HS-5 (cell line): ENCODE results near the gene TNFRSF12A.
"Not testable (repeated sequence)": the region's sequence is repeated elsewhere in the genome, so short reads cannot be mapped to it uniquely, and the experiment has no call there.

Experiments used
- DNase-seq: peaks from one replicate; pipeline ENCODE4 v3.0.0-alpha.2; 2012; ENCODE audit warnings: low read depth

The TNFRSF12A gene

GRCh38 chr16:3065742-3066439, 45.7 kb downstream of the TNFRSF12A start:
- no peak for DNase-seq

GRCh38 chr16:3066440-3066748, 46.2 kb downstream of the TNFRSF12A start:
- no peak for DNase-seq

GRCh38 chr16:3068487-3068886, 48.3 kb downstream of the TNFRSF12A start:
- DNase-seq = no peak

GRCh38 chr16:3069146-3069545, 49.0 kb downstream of the TNFRSF12A start:
- not testable (repeated sequence) for DNase-seq

- DNase-seq = no peak
Measured at GRCh38 chr16:3070608-3071111, 50.5 kb downstream of the TNFRSF12A start.

- DNase-seq = no peak
Measured at GRCh38 chr16:3071655-3072054, 51.5 kb downstream of the TNFRSF12A start.
